OCI-LY7 (cell line): Measurements from ENCODE around the gene AKR1C8.

Experiments
- EZH2phosphoT487 ChIP-seq: fragments of 200-600 bp; sonication (generic); IDR thresholded peaks from 2 replicates; pipeline ENCODE4 v1.6.1; 2018; ENCODE audit warnings: low read depth, borderline replicate concordance, mild to moderate bottlenecking, mixed run types, antibody characterized with exemption, low read length, moderate library complexity, mixed read lengths
- TF ChIP-seq, protein P1 (sequence below): fragments of 200-600 bp; sonication (generic); conservative IDR thresholded peaks from 2 replicates; pipeline ENCODE4 v1.5.1; 2014; ENCODE audit warnings: mild to moderate bottlenecking, antibody characterized with exemption, low read length, moderate library complexity, mixed read lengths

DNA sequence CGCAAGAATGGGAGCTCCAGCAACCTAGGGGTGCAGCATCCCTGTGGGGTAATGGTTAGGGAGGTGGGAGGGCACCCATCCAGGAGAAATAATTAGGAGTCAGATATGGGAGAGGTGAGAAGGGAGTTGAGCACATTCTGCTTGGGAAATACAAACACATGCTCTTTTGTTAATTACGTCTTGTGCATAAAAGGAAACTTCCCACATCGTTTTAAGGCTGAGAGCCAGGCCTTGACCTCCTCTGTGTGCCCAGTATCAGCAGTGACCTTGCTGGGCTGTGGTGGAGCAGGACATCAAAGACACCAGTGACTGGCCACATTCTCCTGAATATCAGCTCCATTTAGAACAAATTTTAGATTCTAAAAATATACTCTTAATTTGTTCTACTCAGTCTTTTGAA is 34.3 kb upstream of the AKR1C8 start:
- TF ChIP-seq, protein P1, sequence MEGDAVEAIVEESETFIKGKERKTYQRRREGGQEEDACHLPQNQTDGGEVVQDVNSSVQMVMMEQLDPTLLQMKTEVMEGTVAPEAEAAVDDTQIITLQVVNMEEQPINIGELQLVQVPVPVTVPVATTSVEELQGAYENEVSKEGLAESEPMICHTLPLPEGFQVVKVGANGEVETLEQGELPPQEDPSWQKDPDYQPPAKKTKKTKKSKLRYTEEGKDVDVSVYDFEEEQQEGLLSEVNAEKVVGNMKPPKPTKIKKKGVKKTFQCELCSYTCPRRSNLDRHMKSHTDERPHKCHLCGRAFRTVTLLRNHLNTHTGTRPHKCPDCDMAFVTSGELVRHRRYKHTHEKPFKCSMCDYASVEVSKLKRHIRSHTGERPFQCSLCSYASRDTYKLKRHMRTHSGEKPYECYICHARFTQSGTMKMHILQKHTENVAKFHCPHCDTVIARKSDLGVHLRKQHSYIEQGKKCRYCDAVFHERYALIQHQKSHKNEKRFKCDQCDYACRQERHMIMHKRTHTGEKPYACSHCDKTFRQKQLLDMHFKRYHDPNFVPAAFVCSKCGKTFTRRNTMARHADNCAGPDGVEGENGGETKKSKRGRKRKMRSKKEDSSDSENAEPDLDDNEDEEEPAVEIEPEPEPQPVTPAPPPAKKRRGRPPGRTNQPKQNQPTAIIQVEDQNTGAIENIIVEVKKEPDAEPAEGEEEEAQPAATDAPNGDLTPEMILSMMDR: no peak
- no peak for TF ChIP-seq EZH2phosphoT487
